Activated T-helper 1 cell treated with anti-CD3 and anti-CD28 coated beads, Interleukin-2, amount 50 U/mL, for 16 hours (primary cell): ENCODE data around the gene TENT4A.
"Not testable (repeated sequence)": the region's sequence is repeated elsewhere in the genome, so short reads cannot be mapped to it uniquely, and the experiment has no call there.

Experiments
- DNase-seq, 2 donors: peaks; one replicate each; pipeline ENCODE4 v3.0.0-alpha.2; 2020; ENCODE audit warnings: low read depth in 1 of 2, low spot score in 1 of 2

Gene TENT4A

GRCh38 chr5:6768590-6769230 lies 55.5 kb downstream of the TENT4A start:
- no peak for DNase-seq

- no peak for DNase-seq
Observed at GRCh38 chr5:6770826-6771607, 57.8 kb downstream of the TENT4A start.

GRCh38 chr5:6772886-6773285 lies 59.7 kb downstream of the TENT4A start:
- no peak for DNase-seq

GRCh38 chr5:6773342-6774035 lies 60.3 kb downstream of the TENT4A start:
- no peak for DNase-seq

GRCh38 chr5:6774207-6774606 lies 61.0 kb downstream of the TENT4A start:
- DNase-seq = not testable (repeated sequence)

GRCh38 chr5:6774721-6775204 lies 61.5 kb downstream of the TENT4A start:
- DNase-seq = no peak

GRCh38 chr5:6775571-6775970 lies 62.3 kb downstream of the TENT4A start:
- no peak for DNase-seq

GRCh38 chr5:6780802-6781391 lies 67.7 kb downstream of the TENT4A start:
- DNase-seq = no peak

- no peak for DNase-seq
Observed at GRCh38 chr5:6781716-6782115, 68.5 kb downstream of the TENT4A start.

GRCh38 chr5:6783787-6784186 lies 70.6 kb downstream of the TENT4A start:
- no peak for DNase-seq

- no peak for DNase-seq
Observed at GRCh38 chr5:6784481-6784880, 71.2 kb downstream of the TENT4A start.

GRCh38 chr5:6785161-6785860 lies 72.1 kb downstream of the TENT4A start:
- DNase-seq = no peak

GRCh38 chr5:6785861-6786180 lies 72.6 kb downstream of the TENT4A start:
- DNase-seq = no peak

GRCh38 chr5:6786786-6787495 lies 73.7 kb downstream of the TENT4A start:
- DNase-seq = no peak

GRCh38 chr5:6787941-6788340 lies 74.7 kb downstream of the TENT4A start:
- DNase-seq = no peak

- DNase-seq = no peak
Observed at GRCh38 chr5:6788439-6788838, 75.2 kb downstream of the TENT4A start.

- no peak for DNase-seq
Observed at GRCh38 chr5:6788956-6789649, 75.9 kb downstream of the TENT4A start.

GRCh38 chr5:6790346-6790865 lies 77.2 kb downstream of the TENT4A start:
- DNase-seq = no peak

- DNase-seq = no peak
Observed at GRCh38 chr5:6791031-6791430, 77.8 kb downstream of the TENT4A start.

- no peak for DNase-seq
Observed at GRCh38 chr5:6792376-6792775, 79.1 kb downstream of the TENT4A start.
